NCI-H1694 (cell line): ENCODE results near the gene TMEM131L.

Experiments used
- DNase-seq: peaks from one replicate; lab custom pipeline; 2025; lab: John Stamatoyannopoulos, UW

TMEM131L gene

GRCh38 chr4:153622093-153622492, 155.9 kb downstream of the TMEM131L start:
- DNase-seq, result no peak

- no peak for DNase-seq
Measured at GRCh38 chr4:153622778-153623240, 156.6 kb downstream of the TMEM131L start.

GRCh38 chr4:153623491-153623890, 157.3 kb downstream of the TMEM131L start:
- DNase-seq, result no peak

- DNase-seq, result no peak
Measured at GRCh38 chr4:153628796-153629315, 162.7 kb downstream of the TMEM131L start.

- DNase-seq, result no peak
Measured at GRCh38 chr4:153629776-153630175, 163.6 kb downstream of the TMEM131L start.

- no peak for DNase-seq
Measured at GRCh38 chr4:153634738-153635353, 168.7 kb downstream of the TMEM131L start.

GRCh38 chr4:153635846-153636245, 169.7 kb downstream of the TMEM131L start:
- DNase-seq, result no peak

- DNase-seq, result no peak
Measured at GRCh38 chr4:153637201-153637600, 171.0 kb downstream of the TMEM131L start.

- DNase-seq, result no peak
Measured at GRCh38 chr4:153638011-153638410, 171.9 kb downstream of the TMEM131L start.

GRCh38 chr4:153638999-153639398, 172.8 kb downstream of the TMEM131L start:
- DNase-seq, result no peak

GRCh38 chr4:153639833-153640802, 174.0 kb downstream of the TMEM131L start:
- no peak for DNase-seq

GRCh38 chr4:153641532-153641931, 175.4 kb downstream of the TMEM131L start:
- no peak for DNase-seq

- DNase-seq, result peak; percentile 44
Measured at GRCh38 chr4:153643406-153644383, 177.5 kb downstream of the TMEM131L start.

GRCh38 chr4:153645183-153645582, 179.0 kb downstream of the TMEM131L start:
- DNase-seq, result peak; percentile 4

GRCh38 chr4:153646261-153646660, 180.1 kb downstream of the TMEM131L start:
- DNase-seq, result no peak

GRCh38 chr4:153646978-153647377, 180.8 kb downstream of the TMEM131L start:
- no peak for DNase-seq

GRCh38 chr4:153647975-153648374, 181.8 kb downstream of the TMEM131L start:
- no peak for DNase-seq

- DNase-seq, result no peak
Measured at GRCh38 chr4:153649572-153649991, 183.4 kb downstream of the TMEM131L start.

- DNase-seq, result no peak
Measured at GRCh38 chr4:153651116-153651515, 185.0 kb downstream of the TMEM131L start.

- no peak for DNase-seq
Measured at GRCh38 chr4:153651587-153651986, 185.4 kb downstream of the TMEM131L start.

- no peak for DNase-seq
Measured at GRCh38 chr4:153652051-153652784, 186.1 kb downstream of the TMEM131L start.
